NCI-H1092 (cell line): Measurements from ENCODE around the gene HVCN1.
A peak's percentile ranks its signal among the peaks of the same experiment; 100 is the strongest.

Source experiments
- DNase-seq: peaks from one replicate; lab custom pipeline; 2025; lab: John Stamatoyannopoulos, UW

Gene HVCN1

DNA sequence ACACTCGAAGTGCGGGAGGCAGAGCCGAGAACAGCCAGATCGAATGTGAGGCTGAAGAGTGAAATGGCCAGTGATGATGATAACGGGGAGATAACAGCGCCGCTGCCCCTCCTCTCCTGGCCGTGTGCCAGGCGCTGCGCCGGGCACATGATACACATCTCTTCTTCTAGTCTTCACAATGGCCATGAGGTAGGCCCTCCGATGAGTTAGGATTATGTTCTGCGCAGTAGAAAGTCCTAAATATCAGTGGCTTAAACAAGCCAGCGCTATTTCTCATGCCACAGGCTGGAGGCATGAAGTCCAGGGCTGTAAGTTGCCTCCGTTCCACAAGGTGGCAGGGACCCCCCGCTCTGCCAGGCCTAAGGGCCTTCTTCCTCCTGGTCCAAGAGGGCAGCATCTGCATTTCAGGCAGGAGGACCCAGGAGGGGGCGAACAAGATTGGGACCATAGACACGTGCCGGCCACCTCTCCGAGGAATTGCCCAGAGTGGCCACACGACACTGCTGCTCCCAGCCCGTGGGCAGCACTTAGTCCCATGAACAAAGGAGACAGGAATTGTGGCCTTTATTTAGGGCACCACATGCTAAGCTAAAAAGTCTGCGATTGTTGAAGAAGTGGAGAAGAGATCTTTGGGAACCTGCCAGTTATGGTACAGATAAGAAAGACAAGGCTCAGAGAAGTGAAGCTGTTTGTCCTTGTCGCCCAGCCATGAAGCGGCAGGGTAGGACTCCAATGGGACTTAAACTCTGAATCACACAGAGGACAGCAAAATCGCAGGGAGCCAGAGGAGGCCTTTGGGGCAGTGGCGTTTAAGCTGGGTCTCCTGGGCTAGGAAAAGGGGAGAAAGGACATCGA, 10.9 kb upstream of the HVCN1 start:
- DNase-seq = no peak

DNA sequence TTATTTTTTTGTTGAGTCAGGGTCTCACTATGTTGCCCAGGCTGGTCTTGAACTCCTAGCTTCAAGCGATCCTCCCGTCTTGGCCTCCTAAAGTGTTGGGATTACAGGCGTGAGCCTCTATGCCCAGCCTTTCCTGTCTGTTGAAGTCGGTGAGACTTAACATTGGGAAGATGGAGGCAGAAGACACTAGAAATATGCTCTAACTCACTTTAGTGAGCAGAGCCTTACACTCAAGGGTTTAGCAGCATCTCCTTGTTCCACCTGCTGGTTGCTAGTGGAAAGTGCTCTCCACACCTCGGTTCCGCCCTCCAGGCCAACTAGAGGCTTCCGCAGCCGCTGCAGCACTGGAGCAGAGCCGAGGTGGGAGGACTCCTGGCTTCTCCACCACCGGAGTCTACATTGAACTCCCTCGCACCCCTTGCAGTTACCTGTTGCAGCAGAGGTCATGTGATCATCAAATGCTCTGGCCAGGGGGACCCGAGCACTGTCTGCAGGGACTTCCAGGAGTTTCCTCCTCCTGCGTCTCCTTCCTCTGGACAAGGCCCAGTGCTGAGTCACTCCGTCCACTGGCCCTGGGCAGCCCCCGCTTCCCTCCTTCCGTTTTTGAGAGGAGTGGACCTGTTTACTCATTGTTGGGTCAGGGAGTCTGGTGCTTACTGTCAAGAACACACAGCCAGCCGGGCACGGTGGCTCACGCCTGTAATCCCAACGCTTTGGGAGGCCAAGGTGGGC, 9.4 kb upstream of the HVCN1 start:
- DNase-seq = peak; percentile 36

DNA sequence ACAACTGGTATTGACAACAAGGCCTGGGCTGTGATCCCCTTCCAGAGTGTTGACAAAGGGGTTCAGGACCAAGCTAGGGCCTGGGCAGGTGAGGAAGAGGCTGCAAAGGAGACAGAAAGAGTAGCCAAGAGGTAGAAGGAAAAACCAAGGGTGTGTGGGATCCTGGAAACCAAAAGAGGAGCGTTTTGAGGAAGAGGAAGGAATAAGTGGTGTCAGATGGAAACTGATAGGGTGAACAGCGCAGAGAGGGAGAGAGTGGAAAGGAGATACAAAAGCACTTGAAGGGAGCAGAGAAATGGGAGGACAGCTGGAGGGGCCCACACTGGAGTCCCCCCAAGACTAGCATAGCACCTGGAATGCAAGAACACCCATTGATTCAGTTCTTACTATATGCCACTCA, 8.3 kb upstream of the HVCN1 start:
- DNase-seq = no peak

DNA sequence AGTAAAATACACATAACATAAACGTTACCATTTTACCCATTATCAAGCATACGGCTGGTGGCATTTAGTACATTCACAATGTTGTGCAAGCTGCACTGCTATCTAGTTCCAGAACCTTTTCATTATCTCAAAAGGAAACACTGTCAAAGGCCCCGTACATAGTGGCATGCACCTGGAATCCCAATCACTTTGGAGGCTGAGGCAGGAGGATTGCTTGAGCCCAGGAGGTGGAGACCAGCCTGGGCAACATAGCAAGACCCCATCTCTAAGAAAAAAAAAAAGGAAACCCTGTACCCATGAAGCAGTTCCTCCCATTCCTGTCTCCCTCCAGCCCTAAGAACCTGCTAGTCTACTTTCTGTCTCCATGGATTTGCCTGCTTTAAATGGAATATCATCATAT, 7.4 kb upstream of the HVCN1 start:
- DNase-seq = no peak

DNA sequence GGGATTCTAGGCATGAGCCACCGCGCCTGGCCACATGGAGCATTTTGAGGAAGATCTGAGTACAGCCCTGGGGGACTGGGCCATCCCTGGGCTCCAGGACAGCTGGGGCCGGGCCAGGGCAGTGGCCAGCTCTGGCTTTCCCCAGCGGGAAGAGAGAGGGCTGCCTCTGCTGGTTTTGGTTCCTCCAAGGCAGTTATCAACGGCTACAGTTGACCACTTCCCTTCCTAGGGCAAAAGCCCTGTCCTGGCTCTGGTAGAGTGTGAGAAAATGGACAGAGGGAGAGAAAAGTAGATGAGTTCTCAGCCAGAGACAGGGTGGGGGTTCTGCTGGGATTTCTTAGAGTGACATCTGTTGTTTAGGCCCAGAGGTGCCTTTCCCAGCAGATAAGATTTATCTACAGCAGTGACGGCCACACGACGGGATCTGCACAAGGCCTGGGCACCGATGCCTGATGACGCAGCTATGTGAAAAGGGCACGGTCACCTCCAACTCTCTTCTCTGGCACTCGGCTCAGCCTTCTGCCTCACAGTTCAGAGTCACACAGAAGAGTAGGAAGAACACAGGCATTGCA, 5.5 kb upstream of the HVCN1 start:
- no peak for DNase-seq

DNA sequence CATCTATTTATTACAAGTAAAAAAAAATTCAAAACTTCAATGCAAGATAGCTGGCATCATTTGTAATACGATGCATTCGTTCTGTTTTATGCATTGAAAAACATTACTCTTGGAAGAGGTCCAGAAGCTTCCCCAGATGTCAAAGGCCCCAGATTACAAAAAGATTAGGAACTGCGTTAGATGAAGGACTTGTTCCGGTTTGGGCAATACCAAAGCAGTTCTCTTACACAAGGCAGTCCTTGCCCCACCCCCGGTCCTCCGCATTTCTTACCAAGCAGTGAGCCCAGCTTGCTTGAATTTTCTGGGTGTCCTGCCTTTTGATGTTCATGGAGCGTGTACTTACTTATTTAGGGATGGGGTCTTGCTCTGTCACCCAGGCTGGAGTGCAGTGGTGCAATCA, 4.8 kb upstream of the HVCN1 start:
- DNase-seq = no peak

DNA sequence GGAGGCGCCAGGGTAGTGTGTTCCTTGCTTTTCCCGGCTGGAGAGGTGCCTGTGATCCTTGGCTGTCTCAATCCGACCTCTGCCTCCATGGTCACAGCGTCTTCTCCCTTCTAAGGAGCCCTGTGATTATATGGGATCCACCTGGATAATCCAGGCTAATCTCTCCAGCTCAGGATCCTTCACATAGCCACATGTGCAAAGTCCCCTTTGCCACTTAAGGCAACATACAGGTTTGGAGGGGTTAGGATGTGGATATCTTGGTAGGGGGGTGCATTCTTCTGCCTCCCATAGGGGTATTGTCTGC, 1.2 kb upstream of the HVCN1 start:
- no peak for DNase-seq

DNA sequence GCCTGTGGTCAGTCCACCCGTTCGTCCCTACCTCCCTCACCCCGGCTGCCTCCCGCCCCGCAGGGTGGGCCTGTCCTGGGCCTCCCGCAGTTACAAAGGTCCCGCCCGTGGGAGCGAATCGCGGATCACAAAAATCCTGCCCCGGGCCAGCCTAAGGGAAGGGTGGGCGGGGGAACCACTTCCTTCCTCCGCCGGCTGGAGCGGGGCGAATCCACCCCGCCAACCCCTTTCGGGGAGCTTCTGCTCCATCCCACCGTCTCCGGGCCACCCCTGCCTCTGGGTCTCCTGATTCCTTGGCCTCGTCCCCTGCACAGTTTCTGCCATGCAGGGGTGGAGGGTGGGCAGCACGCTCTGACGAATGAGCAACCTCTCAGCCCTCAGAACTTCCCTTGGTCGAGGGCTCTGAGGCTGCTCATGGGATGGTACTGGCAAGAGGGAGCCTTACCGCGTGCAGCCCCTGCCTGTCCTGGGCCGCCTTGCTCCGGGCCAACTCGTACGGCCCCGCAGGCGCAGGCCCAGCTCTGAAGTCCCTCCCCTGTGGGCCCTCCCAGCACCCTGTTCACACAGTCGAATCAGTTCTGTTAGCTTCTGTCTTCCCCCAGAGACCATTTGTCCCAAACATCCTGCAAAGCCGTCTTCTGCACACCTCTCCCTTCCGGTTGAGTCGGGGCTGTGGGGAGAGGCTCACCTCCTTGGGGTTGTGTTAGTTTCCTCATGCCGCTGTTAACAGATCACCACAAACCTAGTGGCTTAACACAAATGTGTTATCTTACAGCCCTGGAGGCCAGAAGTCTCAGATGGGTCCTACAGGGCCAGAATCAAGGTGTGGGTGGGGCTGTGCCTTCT, 589 bp upstream of the HVCN1 start:
- no peak for DNase-seq

DNA sequence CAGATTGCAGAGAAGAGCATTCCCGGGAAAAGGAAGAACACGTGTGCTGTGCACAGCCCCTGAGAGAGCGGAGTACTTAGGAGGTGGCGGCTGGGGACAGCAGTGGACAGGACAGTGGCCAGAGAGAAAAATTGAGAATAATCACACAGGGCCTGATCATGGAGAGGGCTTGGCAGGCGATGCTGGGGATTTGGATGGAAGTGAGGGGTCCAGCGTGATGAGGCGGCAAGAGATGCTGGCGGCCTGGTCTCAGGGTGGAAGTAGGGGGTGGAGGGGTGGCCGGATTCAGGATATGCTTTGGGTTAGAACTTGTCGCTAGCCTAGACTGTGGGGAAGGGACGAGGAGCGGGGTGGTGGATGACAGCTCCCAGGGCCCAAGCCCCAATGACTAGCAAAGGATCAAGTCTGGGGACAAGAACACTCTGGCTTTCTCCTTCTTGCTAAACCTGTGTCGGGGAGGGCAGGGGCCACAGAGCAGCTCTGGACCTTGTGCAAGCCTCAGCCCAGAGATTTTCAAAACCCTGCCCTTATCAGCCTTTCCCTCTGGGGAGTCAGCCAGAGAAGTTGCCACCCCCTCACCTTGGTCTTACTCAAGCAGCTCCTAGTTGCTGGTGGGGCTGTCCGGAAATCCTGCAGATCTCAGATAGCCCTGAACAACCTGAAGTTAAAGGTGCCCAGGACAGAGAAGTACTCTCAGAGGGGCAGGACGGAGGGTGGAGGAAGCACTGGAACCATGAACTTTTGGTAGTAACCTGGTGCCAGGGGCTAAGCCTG, 1.3 kb downstream of the HVCN1 start:
- DNase-seq = no peak

DNA sequence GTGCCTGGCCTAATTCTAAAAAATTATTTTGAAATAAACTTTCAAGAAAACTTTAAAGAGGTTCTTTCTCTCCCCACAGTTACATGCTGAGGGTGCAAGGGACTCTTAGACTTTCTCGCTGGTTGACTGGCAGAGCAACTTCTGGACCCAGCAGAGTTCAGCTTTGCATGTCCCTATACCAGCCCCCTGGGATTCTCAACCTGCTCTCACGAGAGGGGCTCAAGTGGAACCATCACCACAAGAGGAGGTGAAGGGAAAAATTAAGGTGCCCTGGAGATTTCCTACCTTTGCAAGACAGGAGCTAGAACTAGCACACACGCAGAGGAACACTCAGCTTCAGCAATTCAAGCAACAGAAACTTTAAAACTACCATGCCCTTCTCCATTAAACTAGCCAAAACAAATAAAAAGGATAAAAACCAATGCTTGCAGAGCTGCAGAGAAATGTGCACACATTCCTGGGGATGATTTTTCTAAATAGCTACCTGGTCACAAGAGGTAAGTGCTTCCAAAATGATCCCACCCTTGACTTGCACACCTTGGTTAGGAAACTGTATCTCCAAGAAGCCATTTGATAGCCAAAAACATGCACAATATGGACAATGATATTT, 2.5 kb downstream of the HVCN1 start:
- no peak for DNase-seq

DNA sequence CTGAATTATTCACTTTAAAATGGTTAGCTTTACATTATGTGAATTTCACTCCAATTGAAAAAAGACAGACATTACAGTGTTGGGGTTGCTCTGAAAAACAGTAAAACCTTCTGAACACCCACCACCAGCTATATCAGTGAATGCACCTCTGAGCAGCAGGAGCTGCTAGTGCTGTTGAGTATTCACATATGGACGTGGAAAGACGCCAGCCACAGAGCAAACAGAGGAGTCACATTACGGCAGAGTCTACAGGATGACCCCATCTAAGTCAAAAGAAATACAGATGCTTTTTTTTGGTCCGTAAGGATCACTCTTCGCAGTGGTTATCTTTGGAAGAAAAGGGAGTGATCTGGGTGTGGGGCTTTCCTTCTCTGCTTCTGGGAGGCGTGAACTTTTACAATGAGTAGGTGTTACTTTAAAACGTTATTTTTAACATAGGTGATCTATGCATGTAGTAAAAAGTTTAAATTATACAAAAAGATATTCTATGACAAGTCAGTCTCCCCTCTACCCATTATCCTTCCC, 4.5 kb downstream of the HVCN1 start:
- no peak for DNase-seq

DNA sequence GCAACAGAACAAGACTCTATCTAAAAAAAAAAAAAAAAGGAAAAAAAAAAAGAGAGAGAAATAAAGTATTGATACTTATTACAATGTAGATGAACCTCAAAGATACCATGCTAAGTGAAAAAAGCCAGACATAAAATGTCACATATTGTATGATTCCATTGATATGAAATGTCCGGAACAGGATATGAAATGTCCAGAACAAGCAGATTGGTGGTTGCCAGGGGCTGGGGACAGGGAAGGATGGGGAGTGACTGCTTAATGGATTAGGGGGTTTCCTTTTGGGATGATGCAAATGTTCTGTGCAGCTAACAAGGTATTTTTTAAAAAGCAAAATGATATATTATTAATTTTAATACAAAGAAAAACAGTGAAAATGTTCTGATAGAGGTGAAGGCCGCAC, 5.0 kb downstream of the HVCN1 start:
- DNase-seq = no peak

DNA sequence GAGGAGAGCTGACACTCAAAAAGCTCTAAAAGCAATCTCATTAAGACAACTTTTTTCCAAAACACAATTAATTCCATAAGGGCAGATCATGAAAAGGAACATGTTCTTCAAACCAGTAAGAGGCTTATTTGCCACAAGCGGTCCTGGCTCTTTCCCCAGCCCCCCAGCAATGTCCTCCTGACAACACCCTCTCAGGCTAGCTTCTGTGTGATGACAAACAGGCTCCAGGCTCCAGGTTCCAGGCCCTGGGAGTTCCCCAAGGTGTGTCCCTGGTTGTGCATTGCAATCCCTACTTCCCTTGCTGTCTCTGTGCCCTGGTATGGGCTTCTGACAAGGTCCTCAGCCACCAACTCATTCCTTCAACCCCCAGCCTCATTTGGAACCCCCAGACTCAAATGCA, 8.9 kb downstream of the HVCN1 start:
- no peak for DNase-seq

DNA sequence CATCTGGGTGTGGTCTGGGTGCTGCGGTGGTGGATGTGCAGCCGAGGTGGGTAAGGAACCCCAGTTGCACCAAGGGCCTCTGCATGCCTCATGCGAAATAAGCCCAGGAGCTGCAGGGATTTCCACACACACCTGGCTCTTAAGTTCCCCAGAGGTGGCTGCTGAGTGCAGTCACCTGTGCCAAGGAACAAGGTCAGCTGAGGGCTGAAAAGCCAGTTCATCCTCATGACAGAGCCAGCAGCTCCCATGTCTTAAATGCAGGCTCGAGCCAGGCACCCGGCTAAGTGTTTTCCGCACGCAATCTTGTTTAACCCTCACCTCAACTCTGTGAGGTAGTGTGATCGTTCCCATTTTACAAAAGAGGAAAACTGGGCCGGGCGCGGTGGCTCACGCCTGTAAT, 9.7 kb downstream of the HVCN1 start:
- no peak for DNase-seq

DNA sequence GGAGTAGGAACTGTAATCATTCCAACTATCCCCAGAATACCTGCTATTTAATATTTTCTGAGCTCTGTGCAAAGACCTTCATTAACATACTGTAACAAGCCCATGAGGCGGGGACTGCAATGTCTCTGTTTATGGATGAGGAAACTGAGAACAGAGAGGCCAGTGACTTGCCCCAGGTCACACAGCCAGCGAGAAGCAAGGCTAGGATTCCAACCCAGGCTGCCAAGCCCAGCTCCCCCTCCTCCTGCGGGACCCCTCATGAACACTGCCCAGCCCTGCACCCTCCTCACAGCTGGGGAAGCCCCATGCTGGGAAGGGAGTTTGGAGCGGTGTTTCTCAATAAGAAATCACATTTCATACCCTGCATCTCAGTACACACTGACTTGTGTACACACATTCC, 10.9 kb downstream of the HVCN1 start:
- DNase-seq = no peak

DNA sequence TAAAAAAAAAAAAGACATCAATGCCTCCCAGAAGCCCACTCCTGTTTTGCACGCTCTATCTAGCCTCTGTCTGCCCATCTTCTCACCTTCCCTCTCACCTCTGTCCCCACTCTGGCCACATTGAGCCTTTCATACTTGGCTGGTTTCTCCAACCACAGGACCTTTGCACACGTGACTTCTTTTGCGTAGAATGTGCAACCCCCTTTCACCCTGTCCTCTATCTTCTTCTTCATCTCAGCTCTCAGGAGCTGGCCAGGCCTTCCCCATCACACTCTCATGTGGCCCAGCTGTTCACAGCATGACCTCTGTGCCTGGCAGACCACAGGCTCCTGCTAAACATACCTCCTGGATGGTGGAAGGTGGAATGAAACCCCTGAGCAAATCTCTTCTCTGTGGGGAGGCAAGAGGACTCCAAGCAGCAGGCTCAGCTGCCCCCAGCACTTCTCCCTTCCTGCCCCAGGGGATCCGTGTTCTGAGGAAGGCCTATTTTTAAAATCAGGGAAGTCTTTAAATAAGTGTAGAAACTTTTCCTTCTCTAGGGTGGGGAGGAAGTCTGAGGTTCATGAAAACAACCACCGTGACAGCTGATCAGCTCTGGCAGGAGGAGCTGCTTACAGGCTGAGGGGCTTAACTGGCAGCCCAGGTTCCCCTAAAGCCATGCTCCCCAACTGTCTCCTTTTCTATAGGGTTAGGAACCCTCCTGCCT, 11.6 kb downstream of the HVCN1 start:
- no peak for DNase-seq

DNA sequence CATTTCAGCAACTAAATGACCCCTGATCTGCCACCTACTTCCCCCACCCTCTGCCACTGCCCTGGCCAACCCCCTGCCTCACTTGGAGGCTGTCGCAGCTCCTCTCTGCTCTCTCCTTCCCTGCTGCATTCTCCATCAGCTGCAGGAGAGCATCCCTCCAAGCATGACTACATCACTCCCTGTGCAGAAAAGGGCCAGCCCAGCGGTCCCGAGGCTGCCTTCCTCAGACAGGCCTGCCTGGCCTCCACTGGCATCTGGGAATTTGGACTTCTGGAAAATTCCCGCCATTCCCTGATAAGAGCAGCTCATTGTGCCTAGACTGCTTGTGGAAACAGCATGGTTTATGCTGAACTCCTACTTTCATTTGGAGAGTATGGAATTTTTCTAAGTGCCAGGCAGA, 12.7 kb downstream of the HVCN1 start:
- DNase-seq = no peak

DNA sequence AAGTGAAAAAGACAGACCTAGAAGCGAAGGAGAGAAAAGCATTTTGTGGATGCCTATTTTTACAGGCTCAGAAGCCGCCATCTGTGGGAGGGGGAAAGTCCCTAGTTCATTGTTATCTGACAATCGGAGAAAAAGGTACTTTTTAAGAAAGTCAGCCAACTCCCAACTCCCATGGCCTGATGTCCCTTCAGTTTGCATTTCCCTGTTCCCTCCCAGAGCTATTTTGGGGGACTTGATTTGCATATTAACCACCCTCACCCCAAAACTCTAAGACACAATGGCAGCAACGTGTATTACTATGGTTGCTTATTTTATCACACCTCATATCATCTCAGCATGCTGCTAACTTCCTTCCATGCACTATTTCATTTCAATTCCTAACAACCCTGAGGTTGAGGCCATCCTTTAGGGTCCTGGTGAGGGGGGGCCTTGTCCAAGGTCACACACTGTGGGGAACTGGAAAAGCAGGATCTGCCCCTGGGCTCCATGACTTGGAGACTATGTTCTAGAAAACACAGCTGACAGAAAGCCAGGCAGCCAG, 18.7 kb downstream of the HVCN1 start:
- DNase-seq = no peak

DNA sequence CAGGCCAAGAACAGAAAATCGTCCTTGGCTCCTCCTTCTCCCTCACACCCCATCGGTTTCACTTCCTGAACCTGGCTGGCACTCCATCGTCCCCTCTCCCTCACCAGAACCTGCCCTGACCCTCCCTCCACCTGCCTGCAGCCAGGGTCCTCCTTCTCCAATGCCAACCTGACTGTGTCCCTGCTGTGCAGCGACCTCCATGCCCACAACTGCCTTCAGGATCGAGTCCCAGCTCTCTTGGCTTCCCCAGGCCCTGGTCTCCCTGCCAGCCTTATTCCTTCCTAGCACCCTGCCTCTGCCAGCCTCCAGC, 19.8 kb downstream of the HVCN1 start:
- no peak for DNase-seq

DNA sequence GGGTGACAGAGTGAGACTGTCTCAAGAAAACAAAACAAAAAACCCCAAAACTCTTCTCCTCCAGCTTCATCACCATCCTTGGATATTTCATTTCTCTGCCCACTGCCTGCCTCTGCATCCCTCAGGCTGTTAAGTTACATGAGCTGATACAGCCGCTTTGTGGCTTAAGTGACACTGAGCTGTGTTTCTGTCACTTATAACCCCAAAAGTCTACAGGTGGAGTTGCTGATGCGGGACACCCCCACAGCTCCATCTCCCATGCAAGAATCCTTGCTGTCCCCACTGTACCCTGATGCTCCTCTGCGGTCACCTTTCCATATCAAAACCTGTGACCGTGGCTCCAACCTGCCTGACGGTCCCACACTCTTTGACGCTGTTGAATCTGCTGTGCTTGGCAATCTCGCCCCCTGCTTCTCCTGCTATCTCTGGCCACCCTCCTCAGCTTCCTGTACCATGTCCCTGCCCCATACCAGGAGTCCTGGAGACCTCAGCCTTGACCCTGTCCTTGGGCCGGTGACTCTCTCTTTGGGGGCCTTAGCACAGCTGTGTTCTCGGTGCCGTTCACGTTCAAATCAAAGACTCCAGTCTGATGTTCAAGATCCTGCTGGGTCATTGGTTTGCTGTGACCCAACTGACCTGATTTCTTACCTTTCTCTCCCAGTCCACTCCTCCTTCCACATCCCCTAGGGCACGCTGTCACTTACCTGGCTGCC, 20.3 kb downstream of the HVCN1 start:
- no peak for DNase-seq
